Breast epithelium (tissue), 4 donors: ENCODE results near the gene AGFG1. TPM values are rescaled to one million over a fixed set of nuclear protein-coding genes. Genes with fewer than 3 reads are reported as not detected.

ENCODE experiments used
- DNase-seq, 2 donors: peaks; one replicate each; pipeline ENCODE4 v3.0.0-alpha.2; 2019; ENCODE audit warnings: low spot score in 2 of 2
- H3K27ac ChIP-seq, 2 donors: fragments of 200-600 bp; sonication (generic) in 1 of 2; one replicate each; pipeline ENCODE4 v1.5.1; 2016 to 2019; ENCODE audit warnings: mild to moderate bottlenecking in 1 of 2
- H3K27me3 ChIP-seq, 2 donors: fragments of 200-600 bp; sonication (generic) in 1 of 2; one replicate each; pipeline versions ENCODE4 v1.5.1 to v1.6.0; 2017 to 2019; ENCODE audit warnings: control low read depth in 1 of 2, mild to moderate bottlenecking in 1 of 2
- H3K36me3 ChIP-seq: fragments of 200-600 bp; one replicate; pipeline ENCODE4 v1.5.1; 2019
- H3K4me1 ChIP-seq, 2 donors: fragments of 200-600 bp; sonication (generic); one replicate each; pipeline ENCODE4 v1.5.1; 2016 to 2019; ENCODE audit warnings: control low read depth in 1 of 2
- H3K4me3 ChIP-seq, 3 donors: fragments of 200-600 bp; sonication (generic); 1 replicate in 2 of 3; 2 replicates in 1 of 3; pipeline ENCODE4 v1.5.1; 2016 to 2019; ENCODE audit warnings: mild to moderate bottlenecking in 3 of 3, moderate library complexity in 2 of 3
- H3K9me3 ChIP-seq, 2 donors: fragments of 200-600 bp; sonication (generic) in 1 of 2; one replicate each; pipeline ENCODE4 v1.5.1; 2016 to 2019; ENCODE audit warnings: control low read depth in 1 of 2
- CTCF ChIP-seq, 3 donors: fragments of 450-650 bp; IDR thresholded peaks; one replicate each; pipeline ENCODE4 v1.5.1; 2016 to 2017; ENCODE audit warnings: antibody characterized with exemption in 3 of 3, mild to moderate bottlenecking in 3 of 3, moderate library complexity in 3 of 3
- POLR2A ChIP-seq: fragments of 450-650 bp; IDR thresholded peaks from one replicate; pipeline ENCODE4 v1.6.1; 2016; ENCODE audit warnings: antibody characterized with exemption, mild to moderate bottlenecking, moderate library complexity
- POLR2AphosphoS5 ChIP-seq, 3 donors: sonication (generic); formaldehyde crosslinking; IDR thresholded peaks; one replicate each; pipeline ENCODE4 v1.6.1; 2017; ENCODE audit warnings: antibody characterized with exemption in 3 of 3
- intact Hi-C: fragments of 100-400 bp; cut with DNase I; formaldehyde crosslinking; loops from one replicate; pipeline ENCODE4 v1.15.1; 2023; ENCODE audit warnings: low total_unique reads
- total RNA-seq, 3 donors: library from RNA; depleted of rRNA; stranded (reverse); fragments of >200 nt; gene quantifications; one replicate each; pipeline ENCODE4 v1.1.0, GENCODE V29; 2016

The AGFG1 gene
- total RNA-seq, 3 donors from 2014 or later = 77.0 to 145 (median 78.4) TPM

- H3K27me3 ChIP-seq = no peaks in the 10 kb centered on the region
- intact Hi-C loops = no loop called here
- H3K4me3 ChIP-seq = no peak overlapping the region
- H3K27ac ChIP-seq = no peak overlapping the region
- H3K36me3 ChIP-seq = no peaks in the 10 kb centered on the region
- no peak for DNase-seq
- H3K9me3 ChIP-seq = no peaks in the 10 kb centered on the region
- no peaks in the 10 kb centered on the region for H3K4me1 ChIP-seq
- TF ChIP-seq POLR2AphosphoS5 (IDR thresholded peaks at IDR 0.05) = no peak
- no peak for TF ChIP-seq POLR2A
- TF ChIP-seq CTCF (IDR thresholded peaks at IDR 0.05) = no peak
Observed at GRCh38 chr2:227461811-227462461, 10.0 kb upstream of the AGFG1 start.

GRCh38 chr2:227462462-227462951 lies 9.4 kb upstream of the AGFG1 start:
- Histone ChIP-seq H3K9me3 (no peaks in the 10 kb centered on the region), H3K27me3 (no peaks in the 10 kb centered on the region), H3K4me3 (no peak overlapping the region), H3K36me3 (no peaks in the 10 kb centered on the region), H3K27ac (no peak overlapping the region), H3K4me1 (no peaks in the 10 kb centered on the region)
- DNase-seq = no peak
- TF ChIP-seq CTCF (IDR thresholded peaks at IDR 0.05) (no peak), POLR2AphosphoS5 (IDR thresholded peaks at IDR 0.05) (no peak), POLR2A (no peak)
- intact Hi-C loops = no loop called here

GRCh38 chr2:227462972-227463931 lies 8.7 kb upstream of the AGFG1 start:
- Histone ChIP-seq H3K4me1 (no peaks in the 10 kb centered on the region), H3K27me3 (no peaks in the 10 kb centered on the region), H3K27ac (no peak overlapping the region), H3K9me3 (no peaks in the 10 kb centered on the region), H3K36me3 (no peaks in the 10 kb centered on the region), H3K4me3 (no peak overlapping the region)
- DNase-seq = no peak
- intact Hi-C loops = no loop called here
- TF ChIP-seq CTCF (IDR thresholded peaks at IDR 0.05) (no peak), POLR2AphosphoS5 (IDR thresholded peaks at IDR 0.05) (no peak), POLR2A (no peak)

GRCh38 chr2:227464361-227464760 lies 7.6 kb upstream of the AGFG1 start:
- Histone ChIP-seq H3K9me3 (no peaks in the 10 kb centered on the region), H3K4me3 (no peak overlapping the region), H3K27me3 (no peaks in the 10 kb centered on the region), H3K4me1 (no peaks in the 10 kb centered on the region), H3K36me3 (no peaks in the 10 kb centered on the region), H3K27ac (no peak overlapping the region)
- no peak for DNase-seq
- intact Hi-C loops = no loop called here
- TF ChIP-seq CTCF (IDR thresholded peaks at IDR 0.05) (no peak), POLR2AphosphoS5 (IDR thresholded peaks at IDR 0.05) (no peak), POLR2A (no peak)

- no peak for TF ChIP-seq CTCF (IDR thresholded peaks at IDR 0.05)
- no peak for TF ChIP-seq POLR2A
- no peak for TF ChIP-seq POLR2AphosphoS5 (IDR thresholded peaks at IDR 0.05)
- intact Hi-C loops = no loop called here
- no peaks in the 10 kb centered on the region for H3K4me1 ChIP-seq
Observed at GRCh38 chr2:227464851-227465250, 7.1 kb upstream of the AGFG1 start.

More at GRCh38 chr2:227464851-227465250, 7.1 kb upstream of the AGFG1 start:
- Histone ChIP-seq H3K4me3 (no peak overlapping the region), H3K27me3 (no peaks in the 10 kb centered on the region), H3K9me3 (no peaks in the 10 kb centered on the region), H3K36me3 (no peaks in the 10 kb centered on the region), H3K27ac (no peak overlapping the region)
- no peak for DNase-seq
